HepG2 (cell line): ENCODE results near the gene SCUBE2. TPM values are rescaled to one million over a fixed set of nuclear protein-coding genes. Genes with fewer than 3 reads are reported as not detected.
A peak's percentile ranks its signal among the peaks of the same experiment; 100 is the strongest.

Experiments
- ATAC-seq: fragments of 200-7000 bp; cut with Tn5 transposase; 3 replicates; pipeline ENCODE4 v1.9.1; 2020; ENCODE audit warnings: mild to moderate bottlenecking, moderate library complexity
- BruUV-seq: library from RNA; stranded (reverse); fragments of 400-500 nt; replicated peaks from 2 replicates; lab custom pipeline; 2021; lab: Mats Ljungman, UMichigan
- CTCF ChIA-PET: fragments of 300-600 bp; formaldehyde crosslinking; extraction: SDS; loops from one replicate; lab custom pipeline; 2021; ENCODE audit warnings: low total read pairs, inconsistent platforms, low intra/inter-chr PET ratio; lab: Yijun Ruan, JAX
- POLR2A ChIA-PET: fragments of 350-600 bp; sonication (Branson Sonifier 250); formaldehyde crosslinking; loops from one replicate; lab custom pipeline; 2020; ENCODE audit warnings: antibody characterized with exemption, inconsistent platforms; lab: Yijun Ruan, JAX
- DNase-seq: peaks from one replicate; pipeline ENCODE4 v3.0.0-alpha.2; 2015; ENCODE audit warnings: low spot score
- FAIRE-seq: peaks from 3 replicates; lab custom pipeline; 2011; peaks lifted over from hg19 to GRCh38; lab: Jason Lieb, UNC
- H2AFZ ChIP-seq: one replicate; pipeline ENCODE4 v1.6.1; 2011; ENCODE audit warnings: low read length, inconsistent platforms
- H3K27ac ChIP-seq: fragments of 300-600 bp; 3 replicates; pipeline ENCODE4 v1.8.0; 2011; ENCODE audit warnings: mixed run types, mild to moderate bottlenecking, mixed read lengths, low read length, inconsistent platforms; ENCODE audit not compliant: insufficient read depth; ENCODE audit errors: extremely low read length
- H3K27me3 ChIP-seq, 2 experiments: fragments of 200-600 bp in 1 of 2; 2 replicates in 1 of 2; 3 replicates in 1 of 2; pipeline versions ENCODE4 v1.6.0 to v1.8.0; 2011; ENCODE audit warnings: low read length in 2 of 2, mild to moderate bottlenecking in 2 of 2, moderate library complexity in 2 of 2, inconsistent platforms in 1 of 2; ENCODE audit not compliant: insufficient read depth in 2 of 2, control insufficient read depth in 1 of 2
- H3K36me3 ChIP-seq, 2 experiments: fragments of 200-600 bp in 1 of 2; replicated peaks in 1 of 2; 2 replicates in 1 of 2; 3 replicates in 1 of 2; pipeline versions ENCODE4 v1.5.1 to v1.8.0; 2011; ENCODE audit warnings: low read length in 2 of 2, inconsistent platforms in 1 of 2; ENCODE audit not compliant: insufficient read depth in 2 of 2, control insufficient read depth in 1 of 2
- H3K4me1 ChIP-seq: 2 replicates; pipeline ENCODE4 v1.5.1; 2012; ENCODE audit warnings: low read length, inconsistent platforms; ENCODE audit not compliant: insufficient read depth
- H3K4me2 ChIP-seq: 2 replicates; pipeline ENCODE4 v1.6.0; 2011; ENCODE audit warnings: low read depth, low read length, inconsistent platforms
- H3K4me3 ChIP-seq, 3 experiments: fragments of 200-600 bp in 1 of 3; sonication (generic), shearing (Covaris generic) in 1 of 3; replicated peaks in 1 of 3; 2 replicates each; pipeline ENCODE4 v1.5.1; 2011 to 2016; ENCODE audit warnings: low read length in 3 of 3, inconsistent platforms in 2 of 3, low read depth in 2 of 3, mild to moderate bottlenecking in 2 of 3, control low read depth in 1 of 3, mixed read lengths in 1 of 3; ENCODE audit not compliant: insufficient read depth in 1 of 3
- H3K79me2 ChIP-seq: one replicate; pipeline ENCODE4 v1.6.1; 2011; ENCODE audit warnings: low read length, inconsistent platforms; ENCODE audit not compliant: insufficient read depth
- H3K9ac ChIP-seq: 2 replicates; pipeline ENCODE4 v1.6.0; 2011; ENCODE audit warnings: mild to moderate bottlenecking, low read depth, low read length, inconsistent platforms; ENCODE audit not compliant: insufficient read depth
- H3K9me3 ChIP-seq: 2 replicates; pipeline ENCODE4 v1.5.1; 2012; ENCODE audit warnings: mild to moderate bottlenecking, low read length
- H4K20me1 ChIP-seq: 2 replicates; pipeline ENCODE4 v1.6.0; 2011; ENCODE audit warnings: inconsistent platforms, mild to moderate bottlenecking, low read length, moderate library complexity; ENCODE audit not compliant: insufficient read depth
- CTCF ChIP-seq: sonication (generic); formaldehyde crosslinking; IDR thresholded peaks from 2 replicates; pipeline ENCODE4 v1.5.0; 2020; ENCODE audit warnings: mild to moderate bottlenecking, missing genetic modification reagents, moderate library complexity
- KDM5A ChIP-seq: fragments of 200-600 bp; sonication (generic); IDR thresholded peaks from 2 replicates; pipeline ENCODE4 v1.7.0; 2018; ENCODE audit warnings: antibody characterized with exemption, mild to moderate bottlenecking, low read length, borderline replicate concordance
- PRDM10 ChIP-seq: sonication (generic); formaldehyde crosslinking; IDR thresholded peaks from 2 replicates; pipeline ENCODE4 v1.4.0; 2020; ENCODE audit warnings: low read depth, missing genetic modification reagents
- RNF2 ChIP-seq: fragments of 450-650 bp; conservative IDR thresholded peaks from 2 replicates; pipeline ENCODE4 v1.6.1; 2016; ENCODE audit warnings: low read depth
- WGBS: methylation state at CpG from one replicate; pipeline ENCODE4 v1.1.6; 2017; ENCODE audit warnings: low lambda C conversion rate; 5-methylcytosine and 5-hydroxymethylcytosine counted together
- in situ Hi-C: cut with HindIII; loops from 2 replicates; pipeline ENCODE4 v1.10.0; 2017; ENCODE audit warnings: low pct_unique_long_range_greater_than_20kb; ENCODE audit not compliant: extremely low pct_ligation_motif_present
- intact Hi-C: fragments of 100-400 bp; cut with micrococcal nuclease; formaldehyde crosslinking; loops from one replicate; pipeline ENCODE4 v1.10.0; 2022; ENCODE audit not compliant: unreplicated experiment
- polyA plus RNA-seq, 8 experiments: library from polyadenylated mRNA; depleted of rRNA in 3 of 8; stranded (reverse) in 7 of 8; unstranded in 1 of 8; fragments of >200 nt; fragmentation: Illumina TruSeq in 4 of 8; extraction: Trizol in 4 of 8; gene quantifications; 2 replicates each; pipeline versions ENCODE4 v1.2.1 to v1.2.3, GENCODE V29; 2011 to 2016; ENCODE audit warnings: low read depth in 4 of 8, missing spikeins in 1 of 8, mixed read lengths in 1 of 8; ENCODE audit not compliant: insufficient read depth in 1 of 8
- total RNA-seq, 5 experiments: library from RNA; depleted of rRNA; stranded (reverse); fragments of >200 nt; fragmentation: Illumina TruSeq; extraction: Trizol; gene quantifications; 2 replicates each; pipeline ENCODE4 v1.2.3, GENCODE V29; 2016; ENCODE audit warnings: low read depth in 1 of 5

SCUBE2 gene
- total and polyA plus RNA-seq, 2 of the 13 experiments (the other 11 are each of a cell fraction or from before 2014, with no cell fraction given) = 0.09 TPM; not detected in 1

- TF ChIP-seq PRDM10 (CRISPR knock-in tag) = no peak
- no peak for TF ChIP-seq KDM5A
Measured at GRCh38 chr11:9069862-9070470, 21.4 kb downstream of the SCUBE2 start (continued).

GRCh38 chr11:9069256-9069655, 22.1 kb downstream of the SCUBE2 start:
- no peak overlapping the region for H3K9ac ChIP-seq
- in situ Hi-C loops = no loop called here
- no peak overlapping the region for H3K27ac ChIP-seq
- intact Hi-C loops = no loop called here
- TF ChIP-seq CTCF (CRISPR knock-in tag) (peak; percentile 6; the same call in 1 of the 2 replicates), RNF2 (no peak)
- no peaks in the 10 kb centered on the region for H3K36me3 ChIP-seq
- no peak overlapping the region for H3K4me2 ChIP-seq
- 49% methylated on average over 6 of the region's 8 CpGs for WGBS
- CTCF ChIA-PET = no interaction called here
- H3K9me3 ChIP-seq = no peaks in the 10 kb centered on the region
- BruUV-seq = no TSS peak
- peaks cover 4 to 55% of the 10 kb centered on the region in 2 experiments; a peak in 4 of 5 replicates for H3K27me3 ChIP-seq
- no peak for DNase-seq
- POLR2A ChIA-PET = no interaction called here
- no peak for FAIRE-seq
- H2AFZ ChIP-seq = no peak overlapping the region
- H4K20me1 ChIP-seq = no peaks in the 10 kb centered on the region
- H3K79me2 ChIP-seq = no peaks in the 10 kb centered on the region
- H3K4me3 ChIP-seq = no peak overlapping the region
- ATAC-seq = no peak
- H3K4me1 ChIP-seq = peaks cover 17% of the 10 kb centered on the region
